Spleen (tissue), 11 donors: ENCODE results near the gene ALG6. TPM values are rescaled to one million over a fixed set of nuclear protein-coding genes. Genes with fewer than 3 reads are reported as not detected.

Experiments used
- DNase-seq: peaks from one replicate; pipeline ENCODE4 v3.0.0-alpha.2; 2020
- H3K27ac ChIP-seq, 8 donors: fragments of 200-600 bp; sonication (generic) in 7 of 8; 1 replicate in 4 of 8; 2 replicates in 4 of 8; pipeline versions ENCODE4 v1.5.0 to v1.8.0; 2016 to 2021; ENCODE audit warnings: inconsistent platforms in 4 of 8, mild to moderate bottlenecking in 4 of 8, moderate library complexity in 1 of 8
- H3K27me3 ChIP-seq, 7 donors: fragments of 200-600 bp; sonication (generic) in 6 of 7; replicated peaks in 1 of 7; 1 replicate in 4 of 7; 2 replicates in 3 of 7; pipeline versions ENCODE4 v1.5.0 to v1.8.0; 2016 to 2021; ENCODE audit warnings: inconsistent platforms in 3 of 7, mild to moderate bottlenecking in 1 of 7
- H3K36me3 ChIP-seq, 6 donors: fragments of 200-600 bp; sonication (generic) in 5 of 6; 1 replicate in 4 of 6; 2 replicates in 2 of 6; pipeline versions ENCODE4 v1.5.0 to v1.8.0; 2016 to 2021; ENCODE audit warnings: inconsistent platforms in 2 of 6
- H3K4me1 ChIP-seq, 6 donors: fragments of 200-600 bp; sonication (generic) in 5 of 6; 1 replicate in 3 of 6; 2 replicates in 3 of 6; pipeline versions ENCODE4 v1.5.0 to v1.8.0; 2016 to 2021; ENCODE audit warnings: inconsistent platforms in 3 of 6
- H3K4me3 ChIP-seq, 8 donors: fragments of 200-600 bp; sonication (generic) in 7 of 8; 1 replicate in 4 of 8; 2 replicates in 4 of 8; pipeline versions ENCODE4 v1.5.0 to v1.8.0; 2016 to 2021; ENCODE audit warnings: inconsistent platforms in 4 of 8, mild to moderate bottlenecking in 4 of 8, moderate library complexity in 2 of 8
- H3K9me3 ChIP-seq, 8 donors: fragments of 200-600 bp; sonication (generic) in 7 of 8; 1 replicate in 4 of 8; 2 replicates in 4 of 8; pipeline versions ENCODE4 v1.5.0 to v1.8.0; 2016 to 2021; ENCODE audit warnings: inconsistent platforms in 4 of 8
- POLR2A ChIP-seq, 3 donors: fragments of 450-650 bp; IDR thresholded peaks; one replicate each; pipeline ENCODE4 v1.5.1; 2017; ENCODE audit warnings: antibody characterized with exemption in 3 of 3, mild to moderate bottlenecking in 1 of 3
- POLR2AphosphoS5 ChIP-seq, 3 donors: sonication (generic); formaldehyde crosslinking; IDR thresholded peaks; one replicate each; pipeline ENCODE4 v1.5.1; 2017; ENCODE audit warnings: antibody characterized with exemption in 3 of 3
- WGBS, 5 donors: extraction: QIAGEN DNeasy Blood & Tissue Kit in 3 of 5; methylation state at CpG; one replicate each; pipeline versions ENCODE4 v1.1.5 to v1.1.7; 2013 to 2018; 5-methylcytosine and 5-hydroxymethylcytosine counted together
- intact Hi-C: fragments of 100-400 bp; cut with DNase I; formaldehyde crosslinking; loops from one replicate; pipeline ENCODE4 v1.15.0; 2023; ENCODE audit warnings: low total_unique reads
- microRNA-seq, 3 donors: library from miRNA; unstranded; fragments of <30 nt; microRNA quantifications; one replicate each; pipeline versions ENCODE4 to v1.1.0, GENCODE V29; 2019 to 2020
- polyA plus RNA-seq, 3 donors: library from polyadenylated mRNA; stranded (reverse); fragments of 200-250 nt; gene quantifications; one replicate each; pipeline ENCODE4 v1.2.1, GENCODE V29; 2013
- small RNA-seq, 4 donors: library from RNA; depleted of rRNA; stranded (forward); fragments of <200 nt; gene quantifications; one replicate each; pipeline ENCODE3, GENCODE V24; 2016
- total RNA-seq, 7 donors: library from RNA; depleted of rRNA in 3 of 7; stranded (reverse); fragments of >200 nt in 3 of 7; fragmentation: NEBNext Ultra II Directional in 4 of 7; extraction: Animal tissue kit (Norgen Biotek cat#: 25700) in 4 of 7; gene quantifications; one replicate each; pipeline versions ENCODE4 v1.1.0 to v1.2.1, GENCODE V29; 2016 to 2021
- TF ChIP-seq, protein P1 (sequence below), 11 experiments: fragments of 200-600 bp in 7 of 11; fragments of 450-650 bp in 4 of 11; sonication (generic) in 4 of 11; IDR thresholded peaks in 8 of 11; conservative IDR thresholded peaks in 3 of 11; 1 replicate in 7 of 11; 2 replicates in 4 of 11; pipeline versions ENCODE4 v1.4.0 to v1.8.0; 2016 to 2021; ENCODE audit warnings: antibody characterized with exemption in 11 of 11, inconsistent platforms in 4 of 11, mild to moderate bottlenecking in 1 of 11
- donor health status: healthy with polysubstance abuse.
- donor health status: DM: no; HTN: no; CAD: no; lungs with moderate emphysema.
- donor health status: DM: no; HTN: no; CAD: no.
- donor health status: Bipolar disorder and iron deficiency.
- donor health status: healthy.
- donor health status: DM: no; HTN: no; CAD: no.
- donor health status: DM: yes; HTN: yes; CAD: no.

Gene ALG6
- total and polyA plus RNA-seq, 10 donors: 14.5 to 29.4 (median 18.4) TPM

DNA sequence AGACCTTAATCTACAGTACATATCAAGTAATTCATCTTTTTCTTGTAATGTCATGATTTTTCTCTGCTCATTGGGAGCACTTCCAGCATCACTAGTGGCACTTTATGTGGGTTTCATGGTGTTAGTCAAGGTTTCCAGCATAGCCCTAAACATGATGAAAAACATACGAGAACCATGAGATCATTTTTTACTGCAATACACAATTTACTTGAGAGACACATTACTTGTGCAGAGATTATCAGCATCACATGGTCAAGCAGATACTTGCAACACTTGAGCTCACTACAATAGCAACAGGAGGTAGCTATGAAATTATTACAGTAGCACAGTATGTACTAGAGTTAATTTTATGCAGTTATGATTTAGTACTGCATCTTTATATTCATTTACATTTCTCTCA is 119.2 kb downstream of the ALG6 start:
- Histone ChIP-seq H3K27ac (no peak overlapping the region), H3K36me3 (peaks cover 0 to 19% (median 0%) of the 10 kb centered on the region in 6 donors), H3K4me1 (no peaks in the 10 kb centered on the region), H3K4me3 (no peak overlapping the region), H3K27me3 (no peaks in the 10 kb centered on the region), H3K9me3 (no peaks in the 10 kb centered on the region)
- intact Hi-C loops: no loop called here
- no peak for TF ChIP-seq POLR2A (IDR thresholded peaks at IDR 0.05)
- no peak for TF ChIP-seq POLR2AphosphoS5 (IDR thresholded peaks at IDR 0.05)
- TF ChIP-seq, protein P1, sequence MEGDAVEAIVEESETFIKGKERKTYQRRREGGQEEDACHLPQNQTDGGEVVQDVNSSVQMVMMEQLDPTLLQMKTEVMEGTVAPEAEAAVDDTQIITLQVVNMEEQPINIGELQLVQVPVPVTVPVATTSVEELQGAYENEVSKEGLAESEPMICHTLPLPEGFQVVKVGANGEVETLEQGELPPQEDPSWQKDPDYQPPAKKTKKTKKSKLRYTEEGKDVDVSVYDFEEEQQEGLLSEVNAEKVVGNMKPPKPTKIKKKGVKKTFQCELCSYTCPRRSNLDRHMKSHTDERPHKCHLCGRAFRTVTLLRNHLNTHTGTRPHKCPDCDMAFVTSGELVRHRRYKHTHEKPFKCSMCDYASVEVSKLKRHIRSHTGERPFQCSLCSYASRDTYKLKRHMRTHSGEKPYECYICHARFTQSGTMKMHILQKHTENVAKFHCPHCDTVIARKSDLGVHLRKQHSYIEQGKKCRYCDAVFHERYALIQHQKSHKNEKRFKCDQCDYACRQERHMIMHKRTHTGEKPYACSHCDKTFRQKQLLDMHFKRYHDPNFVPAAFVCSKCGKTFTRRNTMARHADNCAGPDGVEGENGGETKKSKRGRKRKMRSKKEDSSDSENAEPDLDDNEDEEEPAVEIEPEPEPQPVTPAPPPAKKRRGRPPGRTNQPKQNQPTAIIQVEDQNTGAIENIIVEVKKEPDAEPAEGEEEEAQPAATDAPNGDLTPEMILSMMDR (IDR thresholded peaks at IDR 0.05 in 8 of 11, conservative IDR thresholded peaks at IDR 0.05 in 3 of 11): no peak
- DNase-seq: no peak
- WGBS, 5 donors: 87 to 97% (median 95%) methylated on average over 1 of the region's 1 CpG

DNA sequence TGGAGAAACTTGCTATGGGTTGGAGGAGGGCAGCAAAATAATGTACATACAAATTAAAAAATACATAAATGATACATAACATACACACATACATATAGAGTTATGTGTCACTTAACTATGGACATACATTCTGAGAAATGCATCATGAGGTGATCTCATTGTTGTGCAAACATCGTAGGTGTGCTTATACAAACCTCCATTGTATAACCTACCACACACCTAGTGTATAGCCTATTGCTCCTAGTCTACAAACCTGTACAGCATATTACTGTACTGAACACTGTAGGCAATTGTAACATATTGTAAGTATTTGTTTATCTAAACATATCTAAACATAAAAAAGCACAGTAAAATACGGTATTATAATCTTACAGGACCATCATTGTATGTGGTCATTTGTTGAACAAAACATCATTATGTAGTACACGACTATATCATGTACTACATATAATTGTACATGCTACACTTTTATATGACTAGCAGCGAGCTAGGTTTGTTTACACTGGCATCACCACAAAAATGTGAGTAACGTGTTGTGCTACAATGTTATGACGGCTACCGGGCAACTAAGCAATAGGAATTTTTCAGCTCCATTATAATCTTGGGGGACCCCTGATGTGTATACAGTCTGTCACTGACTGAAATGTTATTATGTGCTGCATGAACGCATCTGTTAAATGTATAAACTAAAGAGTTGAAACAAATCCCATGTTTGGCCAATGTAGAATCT is 120.1 kb downstream of the ALG6 start:
- DNase-seq: no peak
- no peak for TF ChIP-seq POLR2A (IDR thresholded peaks at IDR 0.05)
- WGBS, 5 donors: 95 to 97% (median 96%) methylated on average over 8 of the region's 8 CpGs
- no peak overlapping the region for H3K4me3 ChIP-seq
- no peaks in the 10 kb centered on the region for H3K4me1 ChIP-seq
- peaks cover 0 to 19% (median 0%) of the 10 kb centered on the region in 6 donors for H3K36me3 ChIP-seq
- H3K27me3 ChIP-seq: no peaks in the 10 kb centered on the region
- H3K27ac ChIP-seq: no peak overlapping the region
- H3K9me3 ChIP-seq: no peaks in the 10 kb centered on the region
- intact Hi-C loops: no loop called here

Small RNA genes within 50 kb of the gene (microRNA-seq; reads per million reads assigned to microRNA genes)
- gene MIR6068: 0 reads per million in 3 donors

Small RNA genes within 50 kb of the gene (small RNA-seq; reads per million reads assigned to genes)
- 0 reads per million in 4 donors for gene MIR6068
- gene RF00019: 0 reads per million in 4 donors

Other genes with a start within 250 kb of the ALG6 start
- gene FOXD3, start 45.1 kb upstream of the ALG6 start, total RNA-seq: under 1 TPM in 2 of 7 donors, not detected in 5; 0.17 to 0.23 TPM
- under 1 TPM; 0.09 to 0.51 (median 0.11) TPM for gene FOXD3, start 45.1 kb upstream of the ALG6 start, polyA plus RNA-seq
- 10 to 100 TPM; 17.5 to 26.0 (median 21.3) TPM for gene ITGB3BP, start 155.6 kb downstream of the ALG6 start, total RNA-seq
- 10 to 100 TPM; 22.3 to 31.4 (median 31.1) TPM for gene ITGB3BP, start 155.6 kb downstream of the ALG6 start, polyA plus RNA-seq
- gene EFCAB7, start 155.9 kb downstream of the ALG6 start, total RNA-seq: 1 to 10 TPM; 3.6 to 8.2 (median 6.3) TPM
- 1 to 10 TPM; 2.9 to 4.1 (median 3.1) TPM for gene EFCAB7, start 155.9 kb downstream of the ALG6 start, polyA plus RNA-seq
- 10 to 100 TPM; 17.2 to 37.4 (median 26.9) TPM for gene PGM1, start 225.8 kb downstream of the ALG6 start, total RNA-seq
- gene PGM1, start 225.8 kb downstream of the ALG6 start, polyA plus RNA-seq: 10 to 100 TPM in 1 of 3 donors, 1 to 10 TPM in 2; 4.5 to 11.2 (median 5.0) TPM